GM21737 (cell line): ENCODE results near the gene PDZRN4.
"Not testable (repeated sequence)": the region's sequence is repeated elsewhere in the genome, so short reads cannot be mapped to it uniquely, and the experiment has no call there.

Experiments used
- ATAC-seq: cut with Tn5 transposase; IDR thresholded peaks from one replicate; pipeline ENCODE4 v1.9.1; 2021; ENCODE audit warnings: mild to moderate bottlenecking, moderate library complexity; ENCODE audit not compliant: unreplicated experiment

The PDZRN4 gene

DNA sequence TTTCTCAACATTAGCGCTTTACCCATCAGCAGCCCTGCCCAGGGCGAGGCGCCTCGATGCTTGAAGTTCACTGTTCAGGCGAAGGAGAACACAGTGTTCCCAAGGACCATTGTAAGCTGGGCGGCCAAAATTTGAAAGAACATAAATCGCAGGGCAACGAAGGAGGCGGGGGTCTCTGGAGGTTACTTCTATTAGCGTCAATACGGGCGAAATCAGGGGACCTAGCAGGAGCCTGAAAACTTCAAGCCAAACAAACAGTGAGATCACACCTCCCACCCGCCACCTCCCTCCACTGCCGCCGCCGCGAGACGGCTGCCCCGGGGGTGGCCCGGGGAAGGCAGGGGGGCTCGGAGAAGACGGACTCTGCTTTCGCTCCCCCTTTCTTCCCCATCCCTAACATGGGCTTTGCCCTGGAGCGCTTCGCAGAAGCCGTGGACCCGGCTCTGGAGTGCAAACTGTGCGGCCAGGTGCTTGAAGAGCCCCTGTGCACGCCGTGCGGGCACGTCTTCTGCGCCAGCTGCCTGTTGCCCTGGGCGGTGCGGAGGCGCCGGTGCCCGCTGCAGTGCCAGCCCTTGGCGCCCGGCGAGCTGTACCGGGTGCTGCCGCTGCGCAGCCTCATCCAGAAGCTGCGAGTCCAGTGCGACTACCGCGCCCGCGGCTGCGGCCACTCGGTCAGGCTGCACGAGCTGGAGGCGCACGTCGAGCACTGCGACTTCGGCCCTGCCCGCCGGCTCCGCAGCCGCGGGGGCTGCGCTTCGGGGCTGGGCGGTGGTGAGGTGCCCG is at the start of gene PDZRN4:
PDZRN4 (plus strand) TSS at position 263 of the 783 bp plus-strand sequence.
- ATAC-seq: no peak

DNA sequence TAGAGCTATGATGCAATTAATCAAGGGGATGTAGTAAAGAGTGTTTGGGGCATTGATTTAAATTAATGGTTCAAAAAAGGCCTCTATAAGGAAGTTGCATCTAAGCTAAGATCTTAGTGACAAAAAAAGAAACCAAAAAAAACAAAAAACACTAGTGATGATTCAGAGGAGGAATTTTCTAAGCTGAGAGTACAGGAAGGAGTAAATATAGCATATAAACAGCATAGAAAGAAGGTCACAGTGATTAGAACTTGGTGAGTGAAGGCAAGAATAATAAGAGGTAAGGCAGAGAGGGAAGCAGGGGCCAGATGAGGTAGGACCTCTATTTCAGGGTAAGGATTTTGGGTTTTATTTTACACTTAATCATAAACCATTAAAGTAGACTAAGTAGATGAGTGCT is 48.0 kb upstream of the PDZRN4 start:
- no peak for ATAC-seq

DNA sequence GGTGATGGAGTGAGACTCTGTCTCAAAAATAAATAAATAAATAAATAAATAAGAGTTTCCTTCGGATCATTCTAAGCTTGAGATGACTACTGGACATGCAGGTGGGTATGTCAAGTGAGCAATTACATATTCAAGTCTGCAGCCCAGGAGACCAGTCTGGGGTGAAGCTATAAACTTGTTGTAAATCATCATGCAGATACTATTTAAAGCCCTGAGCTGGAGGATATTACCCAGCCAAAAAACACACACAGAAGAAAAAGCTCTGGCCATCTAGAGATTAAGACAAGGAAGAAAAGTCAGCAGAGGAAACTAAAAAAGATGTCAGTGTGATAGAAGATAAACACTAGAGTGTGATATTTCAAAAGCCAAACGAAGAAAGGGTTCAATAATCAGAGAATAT is 47.0 kb upstream of the PDZRN4 start:
- no peak for ATAC-seq

DNA sequence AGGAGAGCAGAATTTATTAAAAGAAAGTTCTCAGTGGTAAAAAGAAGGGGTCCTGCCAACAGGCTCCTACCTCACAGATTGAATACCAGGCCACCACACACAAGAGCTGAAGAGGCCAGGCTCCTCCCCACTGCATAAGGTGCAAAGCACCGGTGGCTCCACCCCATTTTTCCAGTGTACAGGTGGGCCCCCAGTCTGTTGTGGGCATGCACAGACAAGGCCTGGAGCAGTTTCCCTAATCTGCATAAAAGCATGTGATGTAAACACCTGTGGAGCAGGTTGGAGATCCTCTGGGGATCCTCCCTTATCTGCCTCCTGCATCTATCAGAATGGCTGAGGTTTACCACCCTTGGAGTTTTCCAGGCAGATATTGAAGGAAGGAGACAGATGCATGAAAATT is 45.7 kb upstream of the PDZRN4 start:
- ATAC-seq: no peak

DNA sequence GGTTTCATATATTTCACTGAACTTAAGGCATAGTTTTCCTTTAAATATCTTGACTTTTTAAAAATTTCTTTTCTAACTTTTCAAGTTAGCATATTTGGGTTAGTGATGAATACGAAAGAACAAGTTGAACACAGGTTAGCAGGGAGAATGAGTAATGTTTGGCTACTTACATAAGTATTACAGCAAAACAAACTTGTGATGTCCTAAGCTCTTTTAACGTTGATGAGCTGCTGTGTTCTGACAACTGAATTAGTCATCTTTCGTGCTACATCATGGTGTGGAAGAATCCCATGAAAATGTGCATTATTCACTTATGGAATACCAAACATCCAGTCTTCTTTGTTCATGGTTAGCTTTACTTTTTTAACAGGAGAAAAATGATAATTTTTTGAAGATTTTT is 36.3 kb upstream of the PDZRN4 start:
- ATAC-seq: no peak

DNA sequence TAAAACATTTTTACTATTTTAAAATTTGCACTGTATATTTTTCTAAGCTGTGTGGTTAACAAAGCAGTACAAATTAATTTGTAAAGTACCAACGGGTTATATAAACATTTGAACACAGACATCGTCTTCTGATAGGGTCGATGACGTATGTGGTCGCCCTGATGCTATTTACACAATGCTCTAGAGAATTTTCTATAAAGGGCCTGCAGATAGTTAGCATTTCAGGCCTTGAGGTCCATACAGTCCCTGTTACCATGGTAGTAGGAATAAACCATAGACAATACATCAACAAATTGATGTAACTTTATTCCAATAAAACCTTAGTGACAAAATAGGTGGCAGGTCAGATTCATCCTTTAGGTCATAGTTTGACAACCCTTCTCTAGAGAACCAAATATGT is 25.7 kb upstream of the PDZRN4 start:
- no peak for ATAC-seq

DNA sequence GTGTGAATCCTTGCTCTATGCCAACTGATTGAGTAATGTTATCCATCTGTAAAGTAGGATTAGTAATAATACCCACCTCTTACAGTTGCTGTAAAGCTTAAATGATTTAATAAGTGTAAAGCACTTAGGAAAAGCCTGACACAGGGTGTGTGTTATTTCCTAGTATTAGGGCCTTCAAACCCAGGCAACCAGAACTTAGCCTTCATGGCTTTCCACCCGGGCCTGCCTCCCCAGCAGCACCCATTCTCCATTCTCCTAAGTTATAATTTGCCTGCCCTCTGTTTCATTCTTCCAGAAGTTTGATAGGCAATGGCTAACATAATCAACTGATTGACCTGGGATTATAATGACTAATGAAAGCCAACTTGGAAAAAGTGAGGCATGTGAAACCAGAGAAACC is 20.4 kb upstream of the PDZRN4 start:
- no peak for ATAC-seq

DNA sequence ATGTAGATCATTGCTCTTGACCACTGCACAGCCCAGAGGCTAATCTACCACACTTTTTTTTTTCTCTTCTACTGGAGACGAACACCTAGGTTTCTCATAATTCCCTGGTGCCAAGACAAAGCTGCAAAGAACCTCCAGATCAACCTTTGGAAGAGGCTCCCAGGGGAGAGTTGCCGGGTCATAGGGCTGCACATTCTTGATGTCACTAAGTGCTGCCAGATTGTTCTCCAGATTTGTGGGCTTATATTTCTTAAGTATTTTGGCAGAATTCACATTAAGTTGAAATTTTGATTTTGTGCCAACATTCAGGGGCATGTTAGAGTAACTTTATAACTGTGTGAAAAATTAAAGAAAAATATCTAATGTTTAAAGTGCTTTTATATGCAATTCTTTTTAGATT is 13.5 kb upstream of the PDZRN4 start:
- ATAC-seq: no peak

DNA sequence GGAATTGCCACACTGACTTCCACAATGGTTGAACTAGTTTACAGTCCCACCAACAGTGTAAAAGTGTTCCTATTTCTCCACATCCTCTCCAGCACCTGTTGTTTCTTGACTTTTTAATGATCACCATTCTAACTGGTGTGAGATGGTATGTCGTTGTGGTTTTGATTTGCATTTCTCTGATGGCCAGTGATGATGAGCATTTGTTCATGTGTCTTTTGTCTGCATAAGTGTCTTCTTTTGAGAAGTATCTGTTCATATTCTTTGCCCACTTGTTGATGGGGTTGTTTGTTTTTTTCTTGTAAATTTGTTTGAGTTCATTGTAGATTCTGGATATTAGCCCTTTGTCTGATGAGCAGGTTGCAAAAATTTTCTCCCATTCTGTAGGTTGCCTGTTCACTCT is 8.6 kb upstream of the PDZRN4 start:
- not testable (repeated sequence) for ATAC-seq

DNA sequence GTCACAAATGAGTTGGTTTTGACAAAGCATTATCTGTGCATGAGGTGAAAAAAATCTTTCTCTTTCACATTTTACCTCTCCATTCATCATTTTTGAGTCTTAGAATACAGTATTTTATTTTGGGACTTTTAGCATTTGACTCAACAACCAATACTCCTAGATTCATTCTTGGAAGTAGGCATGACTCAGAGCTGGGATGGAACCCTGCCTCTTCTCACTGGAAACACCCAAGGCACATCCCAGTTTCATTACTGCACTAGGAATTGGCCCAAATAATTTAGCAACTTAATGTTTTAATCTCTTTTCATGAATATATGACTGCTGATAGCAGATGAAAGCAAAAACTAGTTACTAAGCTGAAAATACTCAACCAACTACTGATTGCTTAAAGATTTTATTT is 3.3 kb upstream of the PDZRN4 start:
- no peak for ATAC-seq

DNA sequence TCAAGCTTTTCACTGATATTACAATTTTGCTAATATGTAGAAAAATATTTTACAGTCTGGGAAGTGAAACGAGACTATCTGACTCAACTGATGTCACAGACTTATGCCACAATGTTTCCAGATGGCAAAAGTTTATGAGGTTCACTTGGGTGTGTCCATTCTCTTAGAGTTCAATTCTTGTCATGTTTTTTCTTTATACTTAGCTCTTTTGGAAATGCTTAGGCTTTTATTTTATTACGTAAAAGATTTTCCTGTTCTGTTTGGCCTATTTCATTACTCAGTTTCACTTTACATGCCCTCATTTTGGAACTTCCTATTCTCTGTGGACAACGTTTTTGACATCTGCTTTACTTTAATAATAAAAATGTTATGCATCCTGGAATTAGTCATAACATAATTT is 2.1 kb upstream of the PDZRN4 start:
- no peak for ATAC-seq

DNA sequence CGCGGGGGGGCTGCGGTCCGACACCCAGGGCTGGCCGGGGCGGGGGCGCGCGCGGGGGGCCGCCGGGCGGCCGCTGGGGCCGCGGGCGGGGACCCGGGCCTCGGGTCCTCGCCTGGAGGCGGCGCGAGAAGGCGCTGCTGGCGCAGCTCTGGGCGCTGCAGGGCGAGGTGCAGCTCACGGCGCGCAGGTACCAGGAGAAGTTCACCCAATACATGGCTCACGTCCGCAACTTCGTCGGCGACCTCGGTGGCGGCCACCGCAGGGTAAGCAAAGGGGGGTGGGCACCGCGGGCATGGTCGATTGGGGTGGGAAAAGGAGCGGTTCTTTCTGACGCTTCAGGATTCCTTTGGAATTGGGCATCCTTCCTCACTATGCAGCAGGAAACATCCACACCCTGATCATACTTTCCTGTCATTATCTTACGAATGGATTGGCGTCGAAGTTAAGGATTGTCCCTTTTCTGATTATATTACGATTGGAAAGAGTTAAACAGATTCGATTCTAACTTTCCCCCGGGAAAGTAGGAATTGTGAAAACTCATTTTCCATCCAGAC is 798 bp downstream of the PDZRN4 start:
- no peak for ATAC-seq

DNA sequence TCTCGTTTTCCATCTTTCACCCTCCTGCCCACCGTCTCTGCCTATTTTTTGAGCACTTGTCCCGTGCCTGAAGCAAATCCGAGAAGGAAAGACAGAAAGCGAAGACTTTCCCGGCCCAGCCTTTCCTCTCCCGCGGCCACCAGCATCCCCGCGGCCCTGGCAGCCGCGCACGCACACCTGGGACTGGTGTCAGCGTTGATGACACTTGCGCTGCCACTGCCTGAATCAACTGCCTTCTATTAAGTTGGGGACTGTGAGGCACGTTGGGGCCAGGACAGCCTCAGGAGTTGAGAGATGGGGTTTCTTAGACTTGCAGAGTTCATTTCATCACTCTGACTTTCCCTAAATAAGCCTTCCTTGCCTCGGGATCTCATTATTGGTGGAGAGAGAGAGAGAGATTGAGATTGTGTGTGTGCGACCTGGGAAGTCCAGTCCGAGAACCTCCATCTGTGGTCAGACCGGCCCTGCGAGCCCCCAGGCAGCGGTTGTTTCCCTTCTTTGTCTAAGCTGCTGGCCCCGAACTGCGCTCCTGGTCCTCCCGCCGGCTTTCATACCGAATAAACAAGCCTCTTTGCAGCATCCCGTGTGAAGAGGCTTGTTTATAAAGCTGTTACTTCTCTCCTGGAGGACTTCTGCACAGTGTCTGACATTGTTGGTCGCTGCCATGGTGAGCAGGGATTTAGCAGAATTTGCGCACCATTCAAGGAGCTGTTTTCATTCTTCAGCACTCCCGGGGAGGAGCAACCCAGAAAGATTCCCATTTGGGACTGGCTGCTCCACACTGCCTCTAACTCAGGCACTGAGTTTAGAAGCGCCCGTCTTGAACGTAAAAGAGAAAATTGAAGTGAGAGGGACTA is 1.5 kb downstream of the PDZRN4 start:
- no peak for ATAC-seq

DNA sequence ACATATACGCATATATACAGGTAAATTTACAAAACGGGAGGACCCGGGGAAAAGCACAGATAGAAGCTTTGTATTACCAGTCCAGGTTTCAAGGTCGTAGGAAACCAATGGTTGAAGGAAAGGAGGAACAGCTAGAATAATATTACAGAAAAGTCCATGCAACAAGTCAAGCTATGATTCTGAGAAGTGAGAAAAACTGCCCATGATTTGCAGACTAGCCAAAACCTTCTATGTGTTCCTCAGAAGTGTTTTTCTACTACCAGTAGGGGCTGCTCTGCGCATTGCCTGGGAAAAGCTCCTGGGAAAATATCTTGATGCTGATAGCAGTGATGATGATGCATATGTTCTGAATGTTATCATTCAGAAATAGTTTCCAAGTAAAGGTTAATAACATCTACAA is 2.2 kb downstream of the PDZRN4 start:
- no peak for ATAC-seq

DNA sequence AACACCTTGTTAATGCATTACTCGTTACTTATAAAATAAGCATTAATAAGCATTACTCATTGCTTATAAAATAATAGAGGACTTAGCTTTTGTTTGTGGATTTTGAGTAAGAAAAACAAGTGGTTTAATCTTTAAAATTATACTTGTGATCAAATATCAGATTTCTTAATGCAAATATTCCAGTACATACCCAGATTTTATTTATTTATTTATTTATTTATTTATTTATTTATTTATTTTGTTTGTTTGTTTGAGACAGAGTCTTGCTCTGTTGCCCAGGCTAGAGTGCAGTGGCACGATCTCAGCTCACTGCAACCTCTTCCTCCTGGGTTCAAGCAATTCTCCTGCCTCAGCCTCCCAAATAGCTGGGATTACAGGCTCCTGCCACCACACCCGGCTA is 3.4 kb downstream of the PDZRN4 start:
- ATAC-seq: not testable (repeated sequence)

DNA sequence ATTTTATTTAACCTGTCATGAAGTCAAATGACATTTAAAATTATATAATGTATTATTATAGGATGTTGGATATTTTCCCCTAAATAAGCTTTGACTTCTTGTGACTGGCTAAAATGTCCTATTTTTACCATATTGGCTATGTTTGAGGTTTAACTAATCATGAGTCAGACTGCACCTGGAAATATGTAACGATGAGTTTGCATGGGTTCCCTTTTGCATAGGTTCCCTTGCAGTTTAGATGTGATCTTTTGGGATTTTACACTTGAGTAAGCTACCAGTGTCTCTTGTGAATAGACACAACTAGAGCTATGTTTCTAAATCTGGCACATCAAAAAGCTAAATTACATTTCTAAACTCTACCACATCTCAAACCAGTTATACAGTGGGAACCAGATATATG is 5.2 kb downstream of the PDZRN4 start:
- ATAC-seq: no peak

DNA sequence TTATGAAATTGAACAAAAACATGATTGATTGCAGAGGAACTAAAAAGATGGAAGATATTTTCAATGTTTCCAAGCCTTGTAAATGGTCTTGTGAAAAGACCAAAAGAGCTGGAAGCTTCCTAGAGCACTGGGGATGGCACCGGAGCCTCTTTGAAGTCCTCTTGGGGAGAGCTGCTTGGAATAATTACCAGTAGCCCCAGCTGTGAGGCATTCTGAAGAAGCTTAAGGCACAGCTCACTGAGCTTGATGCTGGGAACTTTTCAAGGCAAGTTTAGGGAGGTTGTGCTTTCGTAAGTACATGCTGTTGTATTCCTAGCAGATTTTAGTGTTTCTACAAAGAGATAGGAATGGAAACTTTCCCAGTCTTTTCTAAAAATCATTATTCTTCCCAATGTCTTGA is 13.9 kb downstream of the PDZRN4 start:
- ATAC-seq: no peak

DNA sequence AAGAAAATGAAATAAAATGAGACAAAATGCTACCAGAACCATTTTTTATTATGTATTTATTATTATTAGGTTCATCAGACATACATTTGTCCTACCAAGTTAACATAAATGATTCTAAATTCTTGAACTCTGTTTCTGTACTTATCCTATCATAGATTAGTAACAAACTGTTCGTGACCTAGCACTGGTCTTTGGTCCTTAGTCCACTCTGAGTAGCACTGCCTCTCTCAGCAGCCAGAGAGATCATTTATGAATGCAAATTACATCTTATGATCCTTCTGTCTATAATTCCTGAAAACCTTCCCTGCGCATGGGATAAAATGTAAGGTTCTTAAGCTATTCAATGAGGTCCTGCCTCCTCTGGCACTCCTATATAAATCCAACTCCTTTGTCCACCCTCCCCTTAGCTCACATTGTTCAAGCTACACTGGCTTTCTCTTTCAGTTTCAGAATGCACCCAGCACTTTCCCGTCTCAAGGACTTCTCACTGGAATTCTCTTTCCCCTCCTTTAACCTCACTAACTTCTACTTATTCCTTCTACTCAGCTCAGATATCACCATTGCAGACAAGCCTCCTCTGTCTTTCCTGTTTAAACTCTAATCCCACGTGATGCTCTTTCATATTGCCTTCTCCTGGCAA is 17.1 kb downstream of the PDZRN4 start:
- ATAC-seq: no peak

DNA sequence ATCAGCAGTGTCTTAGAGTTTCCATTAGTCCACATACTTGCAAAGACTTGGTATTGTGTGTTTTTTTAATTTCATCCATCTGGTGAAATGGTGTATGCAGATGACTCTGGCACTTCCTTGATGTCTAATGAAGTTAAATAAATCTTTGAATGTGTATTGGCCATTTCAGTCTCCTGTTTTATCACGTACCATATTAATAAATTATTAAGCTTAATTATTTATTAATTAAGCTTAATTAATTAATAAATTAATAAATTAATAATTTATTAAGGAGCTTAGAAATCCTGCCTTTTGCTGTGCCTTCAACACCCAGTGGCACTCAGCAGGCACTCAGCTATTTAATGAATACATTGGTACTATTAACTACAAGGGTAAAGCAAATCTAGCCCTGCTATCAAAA is 18.2 kb downstream of the PDZRN4 start:
- ATAC-seq: no peak

DNA sequence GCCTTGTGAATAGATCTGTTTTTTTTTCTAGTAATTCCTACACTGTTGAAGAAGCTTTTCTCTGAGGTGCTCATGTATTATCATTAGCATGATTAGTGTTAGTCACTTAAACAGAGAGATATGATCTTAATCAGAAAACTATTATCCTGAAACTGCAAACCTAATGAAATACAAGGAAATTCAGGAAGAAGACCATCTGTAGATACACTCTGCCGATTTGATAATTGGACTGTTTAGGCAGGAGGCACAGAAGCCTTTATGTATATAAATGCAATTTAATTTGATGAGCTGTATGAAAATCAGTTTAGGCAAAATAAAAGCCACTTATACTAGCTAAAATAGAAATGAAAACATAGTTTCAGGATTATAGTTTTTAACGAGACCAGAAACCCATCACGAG is 23.3 kb downstream of the PDZRN4 start:
- no peak for ATAC-seq

DNA sequence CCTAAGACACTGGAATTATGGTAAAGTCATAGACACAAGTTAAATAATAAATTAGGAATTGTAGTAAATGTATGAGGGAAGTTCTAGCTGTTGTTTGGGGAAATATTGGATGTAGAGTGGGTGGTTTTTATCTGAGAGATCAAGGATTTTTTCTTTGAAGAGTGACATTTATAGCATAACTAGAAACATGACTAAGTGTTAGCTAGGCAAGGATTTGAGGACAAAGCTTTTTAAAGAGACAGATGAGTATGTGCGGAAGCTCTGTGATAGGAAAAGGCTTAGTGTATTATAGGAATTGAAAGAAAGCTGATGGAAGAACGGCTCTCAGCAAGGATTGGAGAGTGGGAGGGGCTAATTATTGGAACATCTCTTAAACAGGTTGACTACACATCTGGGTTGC is 24.5 kb downstream of the PDZRN4 start:
- no peak for ATAC-seq

DNA sequence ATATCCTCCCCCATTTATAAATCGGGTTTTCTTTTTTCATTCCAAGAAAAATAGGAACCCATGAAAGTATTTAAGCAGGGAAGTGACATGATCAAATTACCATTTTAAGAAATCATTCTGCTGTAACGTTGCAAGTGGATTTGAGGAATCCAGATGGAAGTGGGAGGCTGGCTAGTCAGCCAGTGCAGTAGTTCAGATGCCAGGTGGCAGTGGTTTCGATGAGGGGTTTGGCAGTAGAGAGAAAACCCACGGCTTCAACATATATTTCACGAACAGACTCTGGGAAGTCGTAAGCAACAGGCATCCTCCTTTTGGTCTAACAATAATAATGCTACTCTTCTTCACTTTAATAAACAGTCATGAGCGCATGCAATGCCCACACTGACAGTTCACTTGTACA is 25.0 kb downstream of the PDZRN4 start:
- no peak for ATAC-seq
